WTC11 (cell line): ENCODE data around the gene HNRNPL. TPM values are rescaled to one million over a fixed set of nuclear protein-coding genes. Genes with fewer than 3 reads are reported as not detected.

Experiments
- ATAC-seq: fragments of 200-7000 bp; cut with Tn5 transposase; 2 replicates; pipeline ENCODE4 v1.10.0; 2021; ENCODE audit warnings: mild to moderate bottlenecking, moderate library complexity
- CTCF ChIA-PET: fragments of 300-600 bp; sonication (Branson Sonifier 250); formaldehyde crosslinking; loops from one replicate; lab custom pipeline; 2021; ENCODE audit warnings: antibody characterized with exemption; lab: Charles Lee
- POLR2A ChIA-PET: fragments of 350-600 bp; sonication (Branson Sonifier 250); formaldehyde crosslinking; loops from one replicate; lab custom pipeline; 2021; ENCODE audit warnings: antibody characterized with exemption; lab: Charles Lee
- DNase-seq: peaks from one replicate; pipeline ENCODE4 v3.0.0; 2021; ENCODE audit warnings: low spot score
- H3K27ac Mint-ChIP-seq: 2 replicates; pipeline ENCODE4 v1.8.0; 2021; ENCODE audit warnings: mixed read lengths
- H3K27me3 Mint-ChIP-seq: 2 replicates; pipeline ENCODE4 v1.8.0; 2021; ENCODE audit warnings: low read depth, mild to moderate bottlenecking, moderate library complexity, mixed read lengths
- H3K36me3 Mint-ChIP-seq: 2 replicates; pipeline ENCODE4 v1.8.0; 2021; ENCODE audit warnings: mixed read lengths
- H3K4me1 Mint-ChIP-seq: 2 replicates; pipeline ENCODE4 v1.8.0; 2022; ENCODE audit warnings: mixed read lengths
- H3K4me3 Mint-ChIP-seq: 2 replicates; pipeline ENCODE4 v1.8.0; 2021; ENCODE audit warnings: mild to moderate bottlenecking, moderate library complexity, mixed read lengths
- H3K9me3 Mint-ChIP-seq: 2 replicates; pipeline ENCODE4 v1.8.0; 2021; ENCODE audit warnings: mixed read lengths
- EMX1 ChIP-seq: fragments of 250-450 bp; sonication (Bioruptor Pico); IDR thresholded peaks from 2 replicates; pipeline ENCODE4 v1.8.0; 2021; ENCODE audit warnings: mild to moderate bottlenecking
- FOXK1 ChIP-seq: sonication (generic); formaldehyde crosslinking; IDR thresholded peaks from 2 replicates; pipeline ENCODE4 v1.8.0; 2022; ENCODE audit warnings: mild to moderate bottlenecking, moderate library complexity, missing genetic modification reagents
- FOXP1 ChIP-seq: sonication (generic); formaldehyde crosslinking; IDR thresholded peaks from 2 replicates; pipeline ENCODE4 v1.8.0; 2022; ENCODE audit warnings: missing genetic modification reagents, mild to moderate bottlenecking, moderate library complexity, borderline replicate concordance
- MYBL2 ChIP-seq: sonication (generic); formaldehyde crosslinking; IDR thresholded peaks from 2 replicates; pipeline ENCODE4 v1.8.1; 2023; ENCODE audit warnings: mild to moderate bottlenecking, moderate library complexity, missing genetic modification reagents
- NFATC4 ChIP-seq: fragments of 250-450 bp; sonication (Bioruptor Pico); IDR thresholded peaks from 2 replicates; pipeline ENCODE4 v1.9.0; 2021; ENCODE audit warnings: mild to moderate bottlenecking
- NR3C1 ChIP-seq: sonication (generic); formaldehyde crosslinking; conservative IDR thresholded peaks from 2 replicates; pipeline ENCODE4 v1.8.1; 2023; ENCODE audit warnings: low read depth, mild to moderate bottlenecking, missing genetic modification reagents
- SOX15 ChIP-seq: fragments of 250-450 bp; sonication (Bioruptor Pico); IDR thresholded peaks from 2 replicates; pipeline ENCODE4 v1.9.0; 2021; ENCODE audit warnings: mild to moderate bottlenecking
- ZBTB21 ChIP-seq: sonication (generic); formaldehyde crosslinking; IDR thresholded peaks from 2 replicates; pipeline ENCODE4 v1.8.1; 2023; ENCODE audit warnings: mild to moderate bottlenecking, missing genetic modification reagents, borderline replicate concordance
- ZNF232 ChIP-seq: sonication (generic); formaldehyde crosslinking; IDR thresholded peaks from 2 replicates; pipeline ENCODE4 v1.8.0; 2022; ENCODE audit warnings: mild to moderate bottlenecking, missing genetic modification reagents
- ZNF416 ChIP-seq: fragments of 250-450 bp; sonication (Bioruptor Pico); IDR thresholded peaks from 2 replicates; pipeline ENCODE4 v1.9.0; 2021; ENCODE audit warnings: mild to moderate bottlenecking, inconsistent platforms
- total RNA-seq: library from RNA; stranded (reverse); gene quantifications from 3 replicates; pipeline ENCODE4 v1.2.3, GENCODE V29; 2021
- TF ChIP-seq, protein P1 (sequence below): sonication (generic); formaldehyde crosslinking; conservative IDR thresholded peaks from 2 replicates; pipeline ENCODE4 v1.8.1; 2023; ENCODE audit warnings: mild to moderate bottlenecking, low read depth, missing genetic modification reagents, moderate library complexity
- TF ChIP-seq, protein P2 (sequence below): sonication (generic); formaldehyde crosslinking; IDR thresholded peaks from 2 replicates; pipeline ENCODE4 v1.8.0; 2022; ENCODE audit warnings: missing genetic modification reagents
- TF ChIP-seq, protein P3 (sequence below): sonication (generic); formaldehyde crosslinking; IDR thresholded peaks from 2 replicates; pipeline ENCODE4 v1.8.1; 2023; ENCODE audit warnings: mild to moderate bottlenecking, missing genetic modification reagents, borderline replicate concordance
- TF ChIP-seq, protein P4 (sequence below): sonication (generic); formaldehyde crosslinking; IDR thresholded peaks from 2 replicates; pipeline ENCODE4 v1.8.0; 2023; ENCODE audit warnings: missing genetic modification reagents
- TF ChIP-seq, protein P5 (sequence below): sonication (generic); formaldehyde crosslinking; IDR thresholded peaks from 2 replicates; pipeline ENCODE4 v1.8.1; 2023; ENCODE audit warnings: mild to moderate bottlenecking, moderate library complexity, missing genetic modification reagents
- TF ChIP-seq, protein P6 (sequence below): fragments of 250-450 bp; sonication (Bioruptor Pico); conservative IDR thresholded peaks from 2 replicates; pipeline ENCODE4 v1.9.0; 2021; ENCODE audit warnings: mild to moderate bottlenecking
- TF ChIP-seq, protein P7 (sequence below): sonication (generic); formaldehyde crosslinking; IDR thresholded peaks from 2 replicates; pipeline ENCODE4 v1.8.1; 2022; ENCODE audit warnings: mild to moderate bottlenecking, missing genetic modification reagents, moderate library complexity, borderline replicate concordance

HNRNPL gene
- total RNA-seq, 1 experiment from 2014 or later: 779 TPM

DNA sequence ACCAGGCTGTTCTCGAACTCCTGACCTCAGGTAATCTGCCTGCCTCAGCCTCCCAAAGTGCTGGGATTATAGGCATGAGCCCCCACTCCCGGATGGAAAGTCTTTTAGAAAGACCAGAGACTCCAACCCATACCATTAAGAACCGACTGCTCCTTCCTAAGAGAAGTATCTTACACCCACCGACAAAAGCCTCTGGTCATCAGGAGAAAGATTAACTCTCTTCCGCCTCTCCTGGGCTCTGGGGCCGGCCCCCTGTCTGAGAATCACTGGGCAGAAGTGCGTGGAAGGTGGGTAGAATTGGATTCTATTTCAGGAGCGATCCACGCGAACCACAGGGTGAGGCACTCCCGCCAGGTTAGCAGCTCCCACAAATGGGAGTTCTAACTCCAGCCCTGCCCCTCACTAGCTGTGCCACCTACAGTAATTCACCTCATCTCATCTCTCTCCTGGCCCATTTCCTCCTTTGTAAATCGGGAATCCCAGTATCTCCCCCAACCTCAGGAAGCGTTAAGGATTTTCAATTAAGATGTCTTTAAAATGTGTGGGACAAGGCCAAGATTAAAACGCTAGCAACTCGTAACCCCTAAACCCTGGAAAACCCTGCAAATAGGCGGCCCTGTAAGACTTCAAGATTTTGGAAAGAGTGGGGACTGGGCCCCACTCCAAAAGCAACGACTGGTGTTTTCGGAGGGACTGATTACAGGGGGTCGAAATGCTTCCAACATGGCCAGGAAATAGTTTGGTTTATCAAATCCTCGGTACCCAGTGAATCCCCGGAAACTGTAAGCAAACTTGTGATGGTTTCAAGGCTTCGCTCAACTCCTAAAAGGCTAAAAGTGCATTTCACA, 1.3 kb downstream of the HNRNPL start:
- Mint-ChIP-seq H3K4me3 (peak overlapping the region; percentile 92), H3K36me3 (peaks cover 54% of the 10 kb centered on the region)
- CTCF ChIA-PET: interaction anchor here (0.6 to 2.0 kb wide), 12 partner anchors 12 to 445 kb away, joined by 3 to 15 read pairs (median 4); partner anchors contain the start of genes FAM98C, MRPS12 and SARS2
- TF ChIP-seq, protein P1, sequence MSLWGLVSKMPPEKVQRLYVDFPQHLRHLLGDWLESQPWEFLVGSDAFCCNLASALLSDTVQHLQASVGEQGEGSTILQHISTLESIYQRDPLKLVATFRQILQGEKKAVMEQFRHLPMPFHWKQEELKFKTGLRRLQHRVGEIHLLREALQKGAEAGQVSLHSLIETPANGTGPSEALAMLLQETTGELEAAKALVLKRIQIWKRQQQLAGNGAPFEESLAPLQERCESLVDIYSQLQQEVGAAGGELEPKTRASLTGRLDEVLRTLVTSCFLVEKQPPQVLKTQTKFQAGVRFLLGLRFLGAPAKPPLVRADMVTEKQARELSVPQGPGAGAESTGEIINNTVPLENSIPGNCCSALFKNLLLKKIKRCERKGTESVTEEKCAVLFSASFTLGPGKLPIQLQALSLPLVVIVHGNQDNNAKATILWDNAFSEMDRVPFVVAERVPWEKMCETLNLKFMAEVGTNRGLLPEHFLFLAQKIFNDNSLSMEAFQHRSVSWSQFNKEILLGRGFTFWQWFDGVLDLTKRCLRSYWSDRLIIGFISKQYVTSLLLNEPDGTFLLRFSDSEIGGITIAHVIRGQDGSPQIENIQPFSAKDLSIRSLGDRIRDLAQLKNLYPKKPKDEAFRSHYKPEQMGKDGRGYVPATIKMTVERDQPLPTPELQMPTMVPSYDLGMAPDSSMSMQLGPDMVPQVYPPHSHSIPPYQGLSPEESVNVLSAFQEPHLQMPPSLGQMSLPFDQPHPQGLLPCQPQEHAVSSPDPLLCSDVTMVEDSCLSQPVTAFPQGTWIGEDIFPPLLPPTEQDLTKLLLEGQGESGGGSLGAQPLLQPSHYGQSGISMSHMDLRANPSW: no peak
- TF ChIP-seq, protein P2, sequence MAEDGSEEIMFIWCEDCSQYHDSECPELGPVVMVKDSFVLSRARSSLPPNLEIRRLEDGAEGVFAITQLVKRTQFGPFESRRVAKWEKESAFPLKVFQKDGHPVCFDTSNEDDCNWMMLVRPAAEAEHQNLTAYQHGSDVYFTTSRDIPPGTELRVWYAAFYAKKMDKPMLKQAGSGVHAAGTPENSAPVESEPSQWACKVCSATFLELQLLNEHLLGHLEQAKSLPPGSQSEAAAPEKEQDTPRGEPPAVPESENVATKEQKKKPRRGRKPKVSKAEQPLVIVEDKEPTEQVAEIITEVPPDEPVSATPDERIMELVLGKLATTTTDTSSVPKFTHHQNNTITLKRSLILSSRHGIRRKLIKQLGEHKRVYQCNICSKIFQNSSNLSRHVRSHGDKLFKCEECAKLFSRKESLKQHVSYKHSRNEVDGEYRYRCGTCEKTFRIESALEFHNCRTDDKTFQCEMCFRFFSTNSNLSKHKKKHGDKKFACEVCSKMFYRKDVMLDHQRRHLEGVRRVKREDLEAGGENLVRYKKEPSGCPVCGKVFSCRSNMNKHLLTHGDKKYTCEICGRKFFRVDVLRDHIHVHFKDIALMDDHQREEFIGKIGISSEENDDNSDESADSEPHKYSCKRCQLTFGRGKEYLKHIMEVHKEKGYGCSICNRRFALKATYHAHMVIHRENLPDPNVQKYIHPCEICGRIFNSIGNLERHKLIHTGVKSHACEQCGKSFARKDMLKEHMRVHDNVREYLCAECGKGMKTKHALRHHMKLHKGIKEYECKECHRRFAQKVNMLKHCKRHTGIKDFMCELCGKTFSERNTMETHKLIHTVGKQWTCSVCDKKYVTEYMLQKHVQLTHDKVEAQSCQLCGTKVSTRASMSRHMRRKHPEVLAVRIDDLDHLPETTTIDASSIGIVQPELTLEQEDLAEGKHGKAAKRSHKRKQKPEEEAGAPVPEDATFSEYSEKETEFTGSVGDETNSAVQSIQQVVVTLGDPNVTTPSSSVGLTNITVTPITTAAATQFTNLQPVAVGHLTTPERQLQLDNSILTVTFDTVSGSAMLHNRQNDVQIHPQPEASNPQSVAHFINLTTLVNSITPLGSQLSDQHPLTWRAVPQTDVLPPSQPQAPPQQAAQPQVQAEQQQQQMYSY (CRISPR knock-in tag): no peak
- TF ChIP-seq EMX1 (CRISPR knock-in tag) (no peak), MYBL2 (no peak), ZNF232 (CRISPR knock-in tag) (no peak), NR3C1 (no peak), SOX15 (CRISPR knock-in tag) (no peak), ZNF416 (CRISPR knock-in tag) (no peak), ZBTB21 (CRISPR knock-in tag) (no peak), FOXP1 (CRISPR knock-in tag) (no peak), NFATC4 (CRISPR knock-in tag) (no peak), FOXK1 (no peak)
- TF ChIP-seq, protein P3, sequence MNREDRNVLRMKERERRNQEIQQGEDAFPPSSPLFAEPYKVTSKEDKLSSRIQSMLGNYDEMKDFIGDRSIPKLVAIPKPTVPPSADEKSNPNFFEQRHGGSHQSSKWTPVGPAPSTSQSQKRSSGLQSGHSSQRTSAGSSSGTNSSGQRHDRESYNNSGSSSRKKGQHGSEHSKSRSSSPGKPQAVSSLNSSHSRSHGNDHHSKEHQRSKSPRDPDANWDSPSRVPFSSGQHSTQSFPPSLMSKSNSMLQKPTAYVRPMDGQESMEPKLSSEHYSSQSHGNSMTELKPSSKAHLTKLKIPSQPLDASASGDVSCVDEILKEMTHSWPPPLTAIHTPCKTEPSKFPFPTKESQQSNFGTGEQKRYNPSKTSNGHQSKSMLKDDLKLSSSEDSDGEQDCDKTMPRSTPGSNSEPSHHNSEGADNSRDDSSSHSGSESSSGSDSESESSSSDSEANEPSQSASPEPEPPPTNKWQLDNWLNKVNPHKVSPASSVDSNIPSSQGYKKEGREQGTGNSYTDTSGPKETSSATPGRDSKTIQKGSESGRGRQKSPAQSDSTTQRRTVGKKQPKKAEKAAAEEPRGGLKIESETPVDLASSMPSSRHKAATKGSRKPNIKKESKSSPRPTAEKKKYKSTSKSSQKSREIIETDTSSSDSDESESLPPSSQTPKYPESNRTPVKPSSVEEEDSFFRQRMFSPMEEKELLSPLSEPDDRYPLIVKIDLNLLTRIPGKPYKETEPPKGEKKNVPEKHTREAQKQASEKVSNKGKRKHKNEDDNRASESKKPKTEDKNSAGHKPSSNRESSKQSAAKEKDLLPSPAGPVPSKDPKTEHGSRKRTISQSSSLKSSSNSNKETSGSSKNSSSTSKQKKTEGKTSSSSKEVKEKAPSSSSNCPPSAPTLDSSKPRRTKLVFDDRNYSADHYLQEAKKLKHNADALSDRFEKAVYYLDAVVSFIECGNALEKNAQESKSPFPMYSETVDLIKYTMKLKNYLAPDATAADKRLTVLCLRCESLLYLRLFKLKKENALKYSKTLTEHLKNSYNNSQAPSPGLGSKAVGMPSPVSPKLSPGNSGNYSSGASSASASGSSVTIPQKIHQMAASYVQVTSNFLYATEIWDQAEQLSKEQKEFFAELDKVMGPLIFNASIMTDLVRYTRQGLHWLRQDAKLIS (CRISPR knock-in tag): no peak
- TF ChIP-seq, protein P4, sequence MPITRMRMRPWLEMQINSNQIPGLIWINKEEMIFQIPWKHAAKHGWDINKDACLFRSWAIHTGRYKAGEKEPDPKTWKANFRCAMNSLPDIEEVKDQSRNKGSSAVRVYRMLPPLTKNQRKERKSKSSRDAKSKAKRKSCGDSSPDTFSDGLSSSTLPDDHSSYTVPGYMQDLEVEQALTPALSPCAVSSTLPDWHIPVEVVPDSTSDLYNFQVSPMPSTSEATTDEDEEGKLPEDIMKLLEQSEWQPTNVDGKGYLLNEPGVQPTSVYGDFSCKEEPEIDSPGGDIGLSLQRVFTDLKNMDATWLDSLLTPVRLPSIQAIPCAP (CRISPR knock-in tag): no peak
- TF ChIP-seq, protein P5, sequence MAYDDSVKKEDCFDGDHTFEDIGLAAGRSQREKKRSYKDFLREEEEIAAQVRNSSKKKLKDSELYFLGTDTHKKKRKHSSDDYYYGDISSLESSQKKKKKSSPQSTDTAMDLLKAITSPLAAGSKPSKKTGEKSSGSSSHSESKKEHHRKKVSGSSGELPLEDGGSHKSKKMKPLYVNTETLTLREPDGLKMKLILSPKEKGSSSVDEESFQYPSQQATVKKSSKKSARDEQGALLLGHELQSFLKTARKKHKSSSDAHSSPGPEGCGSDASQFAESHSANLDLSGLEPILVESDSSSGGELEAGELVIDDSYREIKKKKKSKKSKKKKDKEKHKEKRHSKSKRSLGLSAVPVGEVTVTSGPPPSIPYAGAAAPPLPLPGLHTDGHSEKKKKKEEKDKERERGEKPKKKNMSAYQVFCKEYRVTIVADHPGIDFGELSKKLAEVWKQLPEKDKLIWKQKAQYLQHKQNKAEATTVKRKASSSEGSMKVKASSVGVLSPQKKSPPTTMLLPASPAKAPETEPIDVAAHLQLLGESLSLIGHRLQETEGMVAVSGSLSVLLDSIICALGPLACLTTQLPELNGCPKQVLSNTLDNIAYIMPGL (CRISPR knock-in tag): no peak; the same call in 1 of the 2 replicates
- TF ChIP-seq, protein P6, sequence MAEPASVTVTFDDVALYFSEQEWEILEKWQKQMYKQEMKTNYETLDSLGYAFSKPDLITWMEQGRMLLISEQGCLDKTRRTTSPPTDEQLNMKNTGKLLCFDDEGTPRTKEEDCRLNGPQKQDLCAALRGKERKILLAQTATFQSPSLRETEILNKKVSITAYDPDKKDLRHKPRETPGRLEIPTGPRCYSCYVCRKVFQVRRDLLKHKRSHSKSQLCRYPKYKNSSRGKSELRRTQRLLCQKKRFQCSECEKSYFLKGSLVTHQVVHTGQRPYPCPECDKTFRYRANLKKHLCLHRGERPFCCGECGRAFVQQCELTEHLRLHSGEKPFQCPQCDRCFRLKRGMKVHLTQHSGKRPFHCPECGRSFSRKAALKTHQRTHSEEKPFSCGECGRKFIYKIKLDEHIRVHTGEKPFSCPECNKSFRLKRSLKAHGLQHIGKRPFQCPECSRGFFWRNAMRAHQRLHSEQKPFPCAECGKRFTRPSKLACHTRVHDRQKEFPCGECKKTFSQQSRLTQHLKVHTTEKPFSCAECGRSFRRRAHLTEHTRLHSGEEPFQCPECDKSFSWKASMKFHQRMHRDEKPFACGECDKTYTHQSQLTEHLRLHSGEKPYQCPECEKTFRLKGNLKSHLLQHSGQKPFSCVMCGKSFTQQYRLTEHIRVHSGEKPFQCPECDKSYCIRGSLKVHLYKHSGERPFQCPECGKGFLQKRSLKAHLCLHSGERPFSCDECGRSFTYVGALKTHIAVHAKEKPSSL (CRISPR knock-in tag): no peak
- TF ChIP-seq, protein P7, sequence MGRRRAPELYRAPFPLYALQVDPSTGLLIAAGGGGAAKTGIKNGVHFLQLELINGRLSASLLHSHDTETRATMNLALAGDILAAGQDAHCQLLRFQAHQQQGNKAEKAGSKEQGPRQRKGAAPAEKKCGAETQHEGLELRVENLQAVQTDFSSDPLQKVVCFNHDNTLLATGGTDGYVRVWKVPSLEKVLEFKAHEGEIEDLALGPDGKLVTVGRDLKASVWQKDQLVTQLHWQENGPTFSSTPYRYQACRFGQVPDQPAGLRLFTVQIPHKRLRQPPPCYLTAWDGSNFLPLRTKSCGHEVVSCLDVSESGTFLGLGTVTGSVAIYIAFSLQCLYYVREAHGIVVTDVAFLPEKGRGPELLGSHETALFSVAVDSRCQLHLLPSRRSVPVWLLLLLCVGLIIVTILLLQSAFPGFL (CRISPR knock-in tag): no peak
- TF ChIP-seq, all 79 proteins: peak for 0
- H3K4me1 Mint-ChIP-seq: peaks cover 39% of the 10 kb centered on the region
- no peak for DNase-seq
- POLR2A ChIA-PET: interaction anchor here (0.6 to 1.6 kb wide), 12 partner anchors 17 to 584 kb away, joined by 3 to 8 read pairs (median 4); partner anchors contain the start of genes ECH1, EIF3K, NFKBIB and SIRT2
- ATAC-seq: no peak
- no peaks in the 10 kb centered on the region; the same call in 1 of the 2 replicates for H3K27me3 Mint-ChIP-seq
- peak overlapping the region; percentile 97 for H3K27ac Mint-ChIP-seq
- H3K9me3 Mint-ChIP-seq: no peaks in the 10 kb centered on the region
